ENCODE measurements around the gene VWA8.

- TF ChIP-seq CTCF (IDR thresholded peaks at IDR 0.05; ENCODE audit: low read depth, low read length), result no peak
- no peak for TF ChIP-seq EZH2phosphoT487 (IDR thresholded peaks at IDR 0.05; ENCODE audit: low read depth)
These were observed 204.6 kb downstream of the VWA8 start for GRCh38 chr13:41756198-41756880.

All from OCI-LY3 (cell line).